ENCODE data around the gene TANC2.
A peak's percentile ranks its signal among the peaks of the same experiment; 100 is the strongest.

Gene TANC2

GRCh38 chr17:62995377-62995885, 29.4 kb downstream of the TANC2 start:
- POLR2A ChIA-PET, result no interaction called here

More at GRCh38 chr17:62995377-62995885, 29.4 kb downstream of the TANC2 start:
- Histone ChIP-seq H3K9me3 (ENCODE audit: control insufficient read depth, insufficient read depth, low read depth, low read length) (no peaks in the 10 kb centered on the region), H3K4me1 (ENCODE audit: control insufficient read depth, insufficient read depth, low read length) (peaks cover 6% of the 10 kb centered on the region; the same call in 1 of the 2 replicates), H3K27ac (ENCODE audit: extremely low read depth, low read depth, low read length) (no peak overlapping the region), H3K4me3 (ENCODE audit: low read depth, low read length) (no peak overlapping the region), H3K36me3 (ENCODE audit: control insufficient read depth in 2 of 2, insufficient read depth in 1 of 2, low read length in 2 of 2) (no peaks in the 10 kb centered on the region)
- CTCF ChIA-PET, result interaction anchor here (0.5 to 1.9 kb wide), 23 partner anchors 9 to 492 kb away, joined by 3 to 37 read pairs (median 4); no protein-coding TSS in a partner anchor
- TF ChIP-seq ZNF792 (tag by site-specific recombination; IDR thresholded peaks at IDR 0.05) (no peak), CTCF (tag by site-specific recombination; IDR thresholded peaks at IDR 0.05) (0 out of 2 replicates have a peak, but pooled peaks have one; percentile 46), HOXD13 (CRISPR knock-in tag; IDR thresholded peaks at IDR 0.05; ENCODE audit: borderline replicate concordance) (no peak), ZBTB44 (tag by site-specific recombination; IDR thresholded peaks at IDR 0.05) (no peak), GLIS1 (tag by site-specific recombination; IDR thresholded peaks at IDR 0.05) (no peak), ZBTB17 (tag by site-specific recombination; IDR thresholded peaks at IDR 0.05) (no peak), ZNF654 (tag by site-specific recombination; IDR thresholded peaks at IDR 0.05; ENCODE audit: low read depth) (peak; percentile 53), ZNF148 (tag by site-specific recombination; IDR thresholded peaks at IDR 0.05; ENCODE audit: borderline replicate concordance) (no peak), SP2 (tag by site-specific recombination; IDR thresholded peaks at IDR 0.05) (no peak), ZNF280D (tag by site-specific recombination; IDR thresholded peaks at IDR 0.05) (no peak), ZNF184 (tag by site-specific recombination; IDR thresholded peaks at IDR 0.05) (no peak), ZNF433 (tag by site-specific recombination; IDR thresholded peaks at IDR 0.05; ENCODE audit: low read depth) (no peak), ZXDB (tag by site-specific recombination; IDR thresholded peaks at IDR 0.05) (no peak), ZNF645 (tag by site-specific recombination; IDR thresholded peaks at IDR 0.05) (no peak), PRDM2 (tag by site-specific recombination; IDR thresholded peaks at IDR 0.05; ENCODE audit: borderline replicate concordance) (no peak)
